Panc1 (cell line): ENCODE measurements around the gene METTL25B. TPM values are rescaled to one million over a fixed set of nuclear protein-coding genes. Genes with fewer than 3 reads are reported as not detected.

Source experiments
- ATAC-seq: fragments of 200-7000 bp; cut with Tn5 transposase; 2 replicates; pipeline ENCODE4 v1.9.1; 2020; ENCODE audit warnings: mild to moderate bottlenecking, moderate library complexity
- BruUV-seq: library from RNA; stranded (reverse); fragments of 400-500 nt; replicated peaks from 2 replicates; lab custom pipeline; 2021; lab: Mats Ljungman, UMichigan
- CTCF ChIA-PET: fragments of 300-600 bp; sonication (Branson Sonifier 250); formaldehyde crosslinking; loops from one replicate; lab custom pipeline; 2022; ENCODE audit warnings: antibody characterized with exemption; lab: Charles Lee
- POLR2A ChIA-PET: fragments of 300-600 bp; sonication (Branson Sonifier 250); formaldehyde crosslinking; loops from one replicate; lab custom pipeline; 2022; ENCODE audit warnings: antibody characterized with exemption; lab: Charles Lee
- DNase-seq: peaks from one replicate; pipeline ENCODE4 v3.0.0-alpha.2; 2010; ENCODE audit warnings: low read depth, low spot score
- H3K27ac ChIP-seq: 2 replicates; pipeline ENCODE4 v1.5.1; 2011; ENCODE audit warnings: mild to moderate bottlenecking, low read length, inconsistent platforms
- H3K27me3 ChIP-seq: fragments of 200-500 bp; sonication (Bioruptor generic); 2 replicates; pipeline ENCODE4 v1.6.0; 2014; ENCODE audit warnings: low read length, inconsistent platforms; ENCODE audit not compliant: control insufficient read depth, insufficient read depth
- H3K36me3 ChIP-seq: fragments of 200-500 bp; sonication (Bioruptor generic); 2 replicates; pipeline ENCODE4 v1.5.1; 2014; ENCODE audit warnings: inconsistent platforms, mild to moderate bottlenecking, low read length, moderate library complexity; ENCODE audit not compliant: control insufficient read depth, insufficient read depth
- H3K4me1 ChIP-seq: 2 replicates; pipeline ENCODE4 v1.5.1; 2011; ENCODE audit warnings: inconsistent platforms, mild to moderate bottlenecking, low read length, moderate library complexity; ENCODE audit not compliant: control insufficient read depth, insufficient read depth
- H3K4me3 ChIP-seq, 2 experiments: 2 replicates each; pipeline ENCODE4 v1.5.1; 2011 to 2012; ENCODE audit warnings: low read depth in 2 of 2, low read length in 2 of 2, mild to moderate bottlenecking in 2 of 2, inconsistent platforms in 1 of 2, moderate library complexity in 1 of 2
- H3K9me3 ChIP-seq: fragments of 200-500 bp; sonication (Bioruptor generic); 2 replicates; pipeline ENCODE4 v1.5.1; 2014; ENCODE audit warnings: low read depth, mild to moderate bottlenecking, inconsistent platforms, low read length, moderate library complexity; ENCODE audit not compliant: control insufficient read depth, insufficient read depth
- POLR2AphosphoS5 ChIP-seq: IDR thresholded peaks from 2 replicates; pipeline ENCODE4 v1.6.1; 2012; ENCODE audit warnings: mild to moderate bottlenecking, low read depth, low read length, moderate library complexity
- REST ChIP-seq, 2 experiments: IDR thresholded peaks; 2 replicates each; pipeline ENCODE4 v1.6.1; 2011 to 2012; ENCODE audit warnings: low read depth in 2 of 2, control low read depth in 1 of 2, low read length in 1 of 2, mild to moderate bottlenecking in 1 of 2, moderate library complexity in 1 of 2; ENCODE audit not compliant: insufficient read depth in 1 of 2
- SIN3A ChIP-seq: IDR thresholded peaks from 2 replicates; pipeline ENCODE4 v1.6.1; 2012; ENCODE audit warnings: low read depth, mild to moderate bottlenecking, low read length, moderate library complexity, borderline replicate concordance; ENCODE audit not compliant: insufficient read depth
- TCF7L2 ChIP-seq: IDR thresholded peaks from 2 replicates; pipeline ENCODE4 v1.6.1; 2011; ENCODE audit warnings: mild to moderate bottlenecking, low read depth, low read length, inconsistent platforms
- in situ Hi-C: cut with HindIII; loops from 2 replicates; pipeline ENCODE4 v1.10.0; 2016; ENCODE audit warnings: low sequenced_read_pairs, low pct_unique_long_range_greater_than_20kb
- intact Hi-C: fragments of 100-400 bp; cut with micrococcal nuclease; formaldehyde crosslinking; loops from one replicate; pipeline ENCODE4 v1.10.0; 2022; ENCODE audit not compliant: unreplicated experiment
- total RNA-seq: library from RNA; stranded (reverse); gene quantifications from one replicate; pipeline ENCODE4 v1.2.1, GENCODE V29; 2021; ENCODE audit not compliant: unreplicated experiment
- TF ChIP-seq, protein P1 (sequence below): fragments of 450-650 bp; IDR thresholded peaks from 2 replicates; pipeline ENCODE4 v1.5.1; 2017; ENCODE audit warnings: mild to moderate bottlenecking

The METTL25B gene
- total RNA-seq, 1 experiment from 2014 or later = 32.8 TPM

- peak; percentile 8 for ATAC-seq
- POLR2A ChIA-PET = no interaction called here
- TF ChIP-seq, protein P1, sequence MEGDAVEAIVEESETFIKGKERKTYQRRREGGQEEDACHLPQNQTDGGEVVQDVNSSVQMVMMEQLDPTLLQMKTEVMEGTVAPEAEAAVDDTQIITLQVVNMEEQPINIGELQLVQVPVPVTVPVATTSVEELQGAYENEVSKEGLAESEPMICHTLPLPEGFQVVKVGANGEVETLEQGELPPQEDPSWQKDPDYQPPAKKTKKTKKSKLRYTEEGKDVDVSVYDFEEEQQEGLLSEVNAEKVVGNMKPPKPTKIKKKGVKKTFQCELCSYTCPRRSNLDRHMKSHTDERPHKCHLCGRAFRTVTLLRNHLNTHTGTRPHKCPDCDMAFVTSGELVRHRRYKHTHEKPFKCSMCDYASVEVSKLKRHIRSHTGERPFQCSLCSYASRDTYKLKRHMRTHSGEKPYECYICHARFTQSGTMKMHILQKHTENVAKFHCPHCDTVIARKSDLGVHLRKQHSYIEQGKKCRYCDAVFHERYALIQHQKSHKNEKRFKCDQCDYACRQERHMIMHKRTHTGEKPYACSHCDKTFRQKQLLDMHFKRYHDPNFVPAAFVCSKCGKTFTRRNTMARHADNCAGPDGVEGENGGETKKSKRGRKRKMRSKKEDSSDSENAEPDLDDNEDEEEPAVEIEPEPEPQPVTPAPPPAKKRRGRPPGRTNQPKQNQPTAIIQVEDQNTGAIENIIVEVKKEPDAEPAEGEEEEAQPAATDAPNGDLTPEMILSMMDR = no peak
- TF ChIP-seq SIN3A (no peak), REST (IDR thresholded peaks at IDR 0.05; ENCODE audit: insufficient read depth in 1 of 2, low read depth in 2 of 2, low read length in 1 of 2) (no peak), TCF7L2 (no peak), POLR2AphosphoS5 (no peak)
- Histone ChIP-seq H3K27me3 (no peaks in the 10 kb centered on the region), H3K4me1 (peaks cover 29% of the 10 kb centered on the region), H3K9me3 (no peaks in the 10 kb centered on the region), H3K27ac (peak overlapping the region; percentile 96), H3K36me3 (peaks cover 10% of the 10 kb centered on the region), H3K4me3 (peak overlapping the region; percentile 98 to 99)
- intact Hi-C loops = no loop called here
- in situ Hi-C loops = no loop called here
- no peak for DNase-seq
- CTCF ChIA-PET = no interaction called here
- BruUV-seq = no TSS peak
These were observed 39.8 kb downstream of the METTL25B start for GRCh38 chr1:156767879-156768604.

GRCh38 chr1:156768610-156769295 is 40.5 kb downstream of the METTL25B start:
- Histone ChIP-seq H3K27me3 (no peaks in the 10 kb centered on the region), H3K27ac (peak overlapping the region; percentile 96), H3K36me3 (peaks cover 10% of the 10 kb centered on the region), H3K4me1 (peaks cover 29% of the 10 kb centered on the region), H3K4me3 (peak overlapping the region; percentile 98 to 99), H3K9me3 (no peaks in the 10 kb centered on the region)
- no TSS peak for BruUV-seq
- no peak for TF ChIP-seq SIN3A
- TF ChIP-seq POLR2AphosphoS5 = no peak
- TF ChIP-seq TCF7L2 = no peak
- TF ChIP-seq, protein P1 = no peak
- no peak for TF ChIP-seq REST (IDR thresholded peaks at IDR 0.05; ENCODE audit: insufficient read depth in 1 of 2, low read depth in 2 of 2, low read length in 1 of 2)
- ChIA-PET CTCF (no interaction called here), POLR2A (no interaction called here)
- ATAC-seq (no peak), DNase-seq (no peak)
- intact Hi-C loops (no loop called here), in situ Hi-C loops (no loop called here)
